ENCODE data around the gene ARHGDIB.

DNA sequence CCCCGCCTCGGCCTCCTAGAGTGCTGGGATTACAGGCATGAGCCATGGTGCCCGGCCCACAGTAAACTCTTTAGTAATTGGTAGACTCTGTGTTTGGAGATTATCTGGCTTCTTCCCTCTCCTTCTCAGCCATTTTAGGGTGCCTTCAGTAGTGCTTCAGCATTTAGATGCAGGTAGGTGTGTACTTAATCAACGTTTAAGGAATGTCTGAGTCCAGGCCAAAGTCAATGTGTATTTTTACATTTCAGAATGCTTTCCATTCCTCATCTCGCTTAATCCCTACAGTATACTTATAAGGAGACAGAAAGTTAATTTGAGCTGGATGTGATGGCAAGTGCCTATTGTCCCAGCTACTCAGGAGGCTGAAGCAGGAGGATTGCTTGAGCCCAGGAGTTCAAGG is 55.3 kb downstream of the ARHGDIB start:
- TF ChIP-seq, protein P1, sequence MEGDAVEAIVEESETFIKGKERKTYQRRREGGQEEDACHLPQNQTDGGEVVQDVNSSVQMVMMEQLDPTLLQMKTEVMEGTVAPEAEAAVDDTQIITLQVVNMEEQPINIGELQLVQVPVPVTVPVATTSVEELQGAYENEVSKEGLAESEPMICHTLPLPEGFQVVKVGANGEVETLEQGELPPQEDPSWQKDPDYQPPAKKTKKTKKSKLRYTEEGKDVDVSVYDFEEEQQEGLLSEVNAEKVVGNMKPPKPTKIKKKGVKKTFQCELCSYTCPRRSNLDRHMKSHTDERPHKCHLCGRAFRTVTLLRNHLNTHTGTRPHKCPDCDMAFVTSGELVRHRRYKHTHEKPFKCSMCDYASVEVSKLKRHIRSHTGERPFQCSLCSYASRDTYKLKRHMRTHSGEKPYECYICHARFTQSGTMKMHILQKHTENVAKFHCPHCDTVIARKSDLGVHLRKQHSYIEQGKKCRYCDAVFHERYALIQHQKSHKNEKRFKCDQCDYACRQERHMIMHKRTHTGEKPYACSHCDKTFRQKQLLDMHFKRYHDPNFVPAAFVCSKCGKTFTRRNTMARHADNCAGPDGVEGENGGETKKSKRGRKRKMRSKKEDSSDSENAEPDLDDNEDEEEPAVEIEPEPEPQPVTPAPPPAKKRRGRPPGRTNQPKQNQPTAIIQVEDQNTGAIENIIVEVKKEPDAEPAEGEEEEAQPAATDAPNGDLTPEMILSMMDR (IDR thresholded peaks at IDR 0.05), result no peak
- TF ChIP-seq POLR2A (IDR thresholded peaks at IDR 0.05), result no peak

Data from tibial nerve (tissue), 3 donors.